ENCODE results near the gene CATSPER1. TPM values are rescaled to one million over a fixed set of nuclear protein-coding genes. Genes with fewer than 3 reads are reported as not detected.
"Not testable (repeated sequence)": the region's sequence is repeated elsewhere in the genome, so short reads cannot be mapped to it uniquely, and the experiment has no call there.

Gene CATSPER1
- total and polyA plus RNA-seq, 11 donors: 0.12 to 0.91 (median 0.35) TPM; not detected in 8

GRCh38 chr11:66035653-66036333 lies 9.5 kb upstream of the CATSPER1 start:
- WGBS, 4 donors: 63 to 70% (median 66%) methylated on average over 9 of the region's 9 CpGs
- ATAC-seq (peak in 3 of 4 donors; percentile 44 to 73 (median 50)), DNase-seq (no peak)
- H3K4me3 ChIP-seq: no peak overlapping the region
- peaks cover 0 to 3% (median 0%) of the 10 kb centered on the region in 9 donors for H3K27me3 ChIP-seq
- H3K36me3 ChIP-seq: no peaks in the 10 kb centered on the region
- TF ChIP-seq POLR2A (IDR thresholded peaks at IDR 0.05) (no peak), CTCF (IDR thresholded peaks at IDR 0.05) (no peak)
- intact Hi-C loops (cut with DNase I): no loop called here
- peaks cover 0 to 6% (median 0%) of the 10 kb centered on the region in 12 donors for H3K4me1 ChIP-seq
- no peaks in the 10 kb centered on the region for H3K9me3 ChIP-seq
- no peak overlapping the region for H3K27ac ChIP-seq

- no peak overlapping the region for H3K4me3 ChIP-seq
- peaks cover 0 to 3% (median 0%) of the 10 kb centered on the region in 9 donors for H3K27me3 ChIP-seq
- no peak for DNase-seq
- no peak for ATAC-seq
- TF ChIP-seq POLR2A (IDR thresholded peaks at IDR 0.05) (no peak), CTCF (IDR thresholded peaks at IDR 0.05) (no peak)
- 87 to 92% (median 88%) methylated on average over 8 of the region's 8 CpGs for WGBS, 4 donors
- H3K9me3 ChIP-seq: no peaks in the 10 kb centered on the region
- no peaks in the 10 kb centered on the region for H3K36me3 ChIP-seq
- intact Hi-C loops (cut with DNase I): no loop called here
- H3K4me1 ChIP-seq: peaks cover 0 to 6% (median 0%) of the 10 kb centered on the region in 12 donors
- H3K27ac ChIP-seq: no peak overlapping the region
Measured at GRCh38 chr11:66032957-66033735, 6.9 kb upstream of the CATSPER1 start.

GRCh38 chr11:66023186-66023440 lies 3.2 kb downstream of the CATSPER1 start:
- WGBS, 4 donors: 73 to 83% (median 77%) methylated on average over 3 to 5 of the region's 5 CpGs
- ATAC-seq; H3K27ac ChIP-seq; H3K9me3 ChIP-seq; H3K4me3 ChIP-seq; H3K36me3 ChIP-seq; H3K27me3 ChIP-seq; intact Hi-C loops (cut with DNase I): not testable (repeated sequence)
- peak in 1 of 5 donors; percentile 38 for DNase-seq
- peaks cover 0 to 24% (median 5%) of the 10 kb centered on the region in 12 donors for H3K4me1 ChIP-seq

- Histone ChIP-seq H3K36me3 (no peaks in the 10 kb centered on the region), H3K4me1 (peaks cover 0 to 24% (median 5%) of the 10 kb centered on the region in 12 donors), H3K27me3 (peaks cover 0 to 3% (median 0%) of the 10 kb centered on the region in 9 donors), H3K9me3 (no peaks in the 10 kb centered on the region), H3K4me3 (peak overlapping the region in 6 of 12 donors; percentile 3 to 30 (median 16)), H3K27ac (no peak overlapping the region)
- 20 to 31% (median 24%) methylated on average over 27 to 46 of the region's 46 CpGs for WGBS, 4 donors
- TF ChIP-seq CTCF (IDR thresholded peaks at IDR 0.05): peak; percentile 84 to 99 (median 94)
- TF ChIP-seq POLR2A (IDR thresholded peaks at IDR 0.05): no peak
- intact Hi-C loops (cut with DNase I): no loop called here
- peak; percentile 59 to 90 (median 69) for DNase-seq
- ATAC-seq: peak; percentile 56 to 85 (median 72)
Measured at GRCh38 chr11:66022401-66023185, 3.7 kb downstream of the CATSPER1 start.
